ENCODE data around the gene WBP2. TPM values are rescaled to one million over a fixed set of nuclear protein-coding genes. Genes with fewer than 3 reads are reported as not detected.
A peak's percentile ranks its signal among the peaks of the same experiment; 100 is the strongest.

The WBP2 gene
- total RNA-seq, 3 donors from 2014 or later, result 99.1 to 114 (median 99.8) TPM

DNA sequence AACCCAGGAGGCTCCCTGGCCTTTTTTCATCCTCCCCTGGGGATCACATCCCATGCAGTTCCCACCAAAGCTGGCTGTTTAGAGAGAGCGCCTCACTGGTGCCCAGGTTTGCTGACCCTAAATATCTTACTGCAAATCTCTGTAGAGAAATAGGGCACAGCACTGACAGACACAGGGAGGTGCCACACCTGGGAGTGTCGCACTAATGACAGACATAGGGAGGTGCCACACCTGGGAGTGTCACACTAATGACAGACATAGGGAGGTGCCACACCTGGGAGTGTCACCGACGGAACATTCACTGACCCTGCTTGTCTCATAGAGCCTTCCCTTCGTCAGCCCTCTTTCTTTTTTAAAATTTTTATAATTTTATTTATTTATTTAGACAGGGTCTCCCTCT, 44.9 kb downstream of the WBP2 start:
- peak; percentile 91 for ATAC-seq
- no peaks in the 10 kb centered on the region for H3K9me3 ChIP-seq
- DNase-seq, result peak; percentile 54 to 93 (median 71)
- H3K4me3 ChIP-seq, result no peak overlapping the region
- intact Hi-C loops (cut with DNase I, micrococcal nuclease), result no loop called here
- H3K4me1 ChIP-seq (ENCODE audit: low read depth), result no peaks in the 10 kb centered on the region
- H3K36me3 ChIP-seq (ENCODE audit: low read depth), result no peaks in the 10 kb centered on the region
- no peak for TF ChIP-seq CTCF (IDR thresholded peaks at IDR 0.05)

DNA sequence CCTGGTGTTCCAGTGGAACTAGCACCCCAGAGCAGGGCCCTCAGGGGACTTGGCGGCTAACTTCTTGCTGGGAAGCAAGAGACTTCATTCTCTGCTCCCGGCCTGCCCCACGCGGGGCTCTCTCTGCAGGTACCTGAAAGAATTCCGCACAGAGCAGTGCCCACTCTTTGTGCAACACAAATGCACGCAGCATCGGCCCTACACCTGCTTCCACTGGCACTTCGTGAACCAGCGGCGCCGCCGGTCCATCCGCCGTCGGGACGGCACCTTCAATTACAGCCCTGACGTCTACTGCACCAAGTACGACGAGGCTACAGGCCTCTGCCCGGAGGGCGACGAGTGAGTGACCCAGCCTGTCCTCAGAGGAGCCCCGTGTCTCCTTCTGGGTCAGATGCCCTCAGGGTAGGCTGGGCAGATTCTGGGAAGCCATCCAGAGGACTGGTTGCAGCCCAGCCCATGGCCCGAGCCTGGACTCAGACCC, 45.5 kb downstream of the WBP2 start:
- intact Hi-C loops (cut with DNase I, micrococcal nuclease), result no loop called here
- no peaks in the 10 kb centered on the region for H3K36me3 ChIP-seq (ENCODE audit: low read depth)

GRCh38 chr17:75808905-75809621, 46.1 kb downstream of the WBP2 start:
- no peak for TF ChIP-seq CTCF (IDR thresholded peaks at IDR 0.05)
- Histone ChIP-seq H3K9me3 (no peaks in the 10 kb centered on the region), H3K4me3 (no peak overlapping the region), H3K4me1 (ENCODE audit: low read depth) (no peaks in the 10 kb centered on the region), H3K36me3 (ENCODE audit: low read depth) (no peaks in the 10 kb centered on the region)
- peak; percentile 10 for ATAC-seq
- intact Hi-C loops (cut with DNase I, micrococcal nuclease), result no loop called here
- peak in 1 of 3 donors; percentile 42 for DNase-seq

More for the DNA sequence above, 45.5 kb downstream of the WBP2 start:
- DNase-seq (peak in 1 of 3 donors; percentile 46), ATAC-seq (no peak)
- TF ChIP-seq CTCF (IDR thresholded peaks at IDR 0.05), result no peak
- Histone ChIP-seq H3K9me3 (no peaks in the 10 kb centered on the region), H3K4me1 (ENCODE audit: low read depth) (no peaks in the 10 kb centered on the region), H3K4me3 (no peak overlapping the region)

GRCh38 chr17:75808549-75808904, 46.6 kb downstream of the WBP2 start:
- Histone ChIP-seq H3K4me3 (no peak overlapping the region), H3K4me1 (ENCODE audit: low read depth) (no peaks in the 10 kb centered on the region), H3K9me3 (no peaks in the 10 kb centered on the region), H3K36me3 (ENCODE audit: low read depth) (no peaks in the 10 kb centered on the region)
- DNase-seq, result no peak
- ATAC-seq, result no peak
- intact Hi-C loops (cut with DNase I, micrococcal nuclease), result no loop called here
- no peak for TF ChIP-seq CTCF (IDR thresholded peaks at IDR 0.05)

DNA sequence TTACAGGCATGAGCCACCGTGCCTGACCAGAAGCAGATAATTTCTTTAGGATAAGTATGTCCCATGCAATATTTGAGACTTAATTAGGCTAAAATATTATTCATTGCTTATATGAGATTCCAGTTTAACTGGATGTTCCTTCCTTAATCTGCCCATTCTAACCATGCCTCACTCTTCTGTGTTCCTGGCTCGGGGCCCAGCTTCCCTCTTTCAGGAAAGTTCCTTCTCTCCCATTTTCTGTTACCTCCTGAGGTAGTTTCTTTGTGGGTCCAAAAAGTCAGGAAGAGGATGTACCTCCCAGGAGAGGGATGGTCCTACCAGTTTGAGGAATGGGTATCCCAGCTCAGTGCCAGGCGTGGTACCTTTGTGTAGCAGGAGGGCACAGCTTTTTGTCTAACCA, 47.3 kb downstream of the WBP2 start:
- intact Hi-C loops (cut with DNase I, micrococcal nuclease), result no loop called here
- ATAC-seq, result no peak
- Histone ChIP-seq H3K36me3 (ENCODE audit: low read depth) (no peaks in the 10 kb centered on the region), H3K4me3 (no peak overlapping the region), H3K4me1 (ENCODE audit: low read depth) (no peaks in the 10 kb centered on the region), H3K9me3 (no peaks in the 10 kb centered on the region)
- TF ChIP-seq CTCF (IDR thresholded peaks at IDR 0.05), result no peak
- no peak for DNase-seq

Measured in mucosa of descending colon (tissue), 3 donors.